Hepatocyte (in vitro differentiated cells): ENCODE results near the gene CXCL13.

Experiments
- EZH2phosphoT487 ChIP-seq: fragments of 200-600 bp; sonication (generic); IDR thresholded peaks from one replicate; pipeline ENCODE4 v1.6.1; 2018; ENCODE audit warnings: antibody characterized with exemption, mild to moderate bottlenecking, low read depth, moderate library complexity; ENCODE audit not compliant: unreplicated experiment, severe bottlenecking
- TF ChIP-seq, protein P1 (sequence below): fragments of 200-600 bp; sonication (generic); IDR thresholded peaks from 2 replicates; pipeline ENCODE4 v1.5.1; 2016; ENCODE audit warnings: antibody characterized with exemption, mild to moderate bottlenecking; ENCODE audit not compliant: poor library complexity

DNA sequence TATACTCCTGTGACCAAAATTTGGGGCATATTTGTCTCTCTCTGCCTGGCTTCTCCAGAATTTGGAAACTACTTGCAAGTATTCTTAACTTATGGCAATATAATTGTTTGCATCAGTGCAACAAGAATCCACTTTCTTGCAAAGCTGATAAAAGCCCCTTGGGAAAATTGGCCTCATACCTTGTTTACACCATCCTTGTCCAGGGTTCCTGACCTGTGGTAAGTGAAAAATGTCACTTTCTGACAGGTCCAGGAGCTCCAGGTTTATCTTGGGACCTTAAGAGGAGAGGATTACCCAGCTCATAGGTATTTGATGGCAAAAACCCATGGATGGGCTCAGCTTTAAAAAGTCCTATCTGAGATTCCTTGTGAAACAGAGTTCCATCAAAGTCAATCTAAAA is 29.3 kb upstream of the CXCL13 start:
- TF ChIP-seq, protein P1, sequence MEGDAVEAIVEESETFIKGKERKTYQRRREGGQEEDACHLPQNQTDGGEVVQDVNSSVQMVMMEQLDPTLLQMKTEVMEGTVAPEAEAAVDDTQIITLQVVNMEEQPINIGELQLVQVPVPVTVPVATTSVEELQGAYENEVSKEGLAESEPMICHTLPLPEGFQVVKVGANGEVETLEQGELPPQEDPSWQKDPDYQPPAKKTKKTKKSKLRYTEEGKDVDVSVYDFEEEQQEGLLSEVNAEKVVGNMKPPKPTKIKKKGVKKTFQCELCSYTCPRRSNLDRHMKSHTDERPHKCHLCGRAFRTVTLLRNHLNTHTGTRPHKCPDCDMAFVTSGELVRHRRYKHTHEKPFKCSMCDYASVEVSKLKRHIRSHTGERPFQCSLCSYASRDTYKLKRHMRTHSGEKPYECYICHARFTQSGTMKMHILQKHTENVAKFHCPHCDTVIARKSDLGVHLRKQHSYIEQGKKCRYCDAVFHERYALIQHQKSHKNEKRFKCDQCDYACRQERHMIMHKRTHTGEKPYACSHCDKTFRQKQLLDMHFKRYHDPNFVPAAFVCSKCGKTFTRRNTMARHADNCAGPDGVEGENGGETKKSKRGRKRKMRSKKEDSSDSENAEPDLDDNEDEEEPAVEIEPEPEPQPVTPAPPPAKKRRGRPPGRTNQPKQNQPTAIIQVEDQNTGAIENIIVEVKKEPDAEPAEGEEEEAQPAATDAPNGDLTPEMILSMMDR, result no peak
- no peak for TF ChIP-seq EZH2phosphoT487
